ENCODE results near the gene ARV1.
"Not testable (repeated sequence)": the region's sequence is repeated elsewhere in the genome, so short reads cannot be mapped to it uniquely, and the experiment has no call there.

The ARV1 gene

GRCh38 chr1:231044588-231044987, 65.7 kb downstream of the ARV1 start:
- no peak for DNase-seq (ENCODE audit: low read depth)

- DNase-seq (ENCODE audit: low read depth), result no peak
These were observed 66.4 kb downstream of the ARV1 start for GRCh38 chr1:231045286-231045685.

GRCh38 chr1:231045921-231046729, 67.2 kb downstream of the ARV1 start:
- not testable (repeated sequence) for DNase-seq (ENCODE audit: low read depth)

GRCh38 chr1:231046730-231047395, 68.0 kb downstream of the ARV1 start:
- DNase-seq (ENCODE audit: low read depth), result no peak

GRCh38 chr1:231047529-231047928, 68.6 kb downstream of the ARV1 start:
- DNase-seq (ENCODE audit: low read depth), result not testable (repeated sequence)

GRCh38 chr1:231048419-231048818, 69.5 kb downstream of the ARV1 start:
- not testable (repeated sequence) for DNase-seq (ENCODE audit: low read depth)

GRCh38 chr1:231049121-231049979, 70.5 kb downstream of the ARV1 start:
- DNase-seq (ENCODE audit: low read depth), result no peak

Measured in stimulated activated CD4-positive, alpha-beta T cell treated with anti-CD3 and anti-CD28 coated beads, Interleukin-2, amount 100 ng/mL, for 4 hours (primary cell).